Fibroblast of mammary gland (primary cell): ENCODE measurements around the gene ST8SIA6.

Source experiments
- DNase-seq: peaks from one replicate; pipeline ENCODE4 v3.0.0-alpha.2; 2010; ENCODE audit warnings: low read depth
- H3K4me3 ChIP-seq: 2 replicates; pipeline ENCODE4 v1.5.1; 2011; ENCODE audit warnings: low read depth, mild to moderate bottlenecking, low read length, moderate library complexity; ENCODE audit not compliant: control insufficient read depth
- TF ChIP-seq, protein P1 (sequence below): conservative IDR thresholded peaks from 2 replicates; pipeline ENCODE4 v1.5.1; 2011; ENCODE audit warnings: low read depth, low read length, inconsistent platforms; ENCODE audit not compliant: control insufficient read depth, insufficient read depth

ST8SIA6 gene

DNA sequence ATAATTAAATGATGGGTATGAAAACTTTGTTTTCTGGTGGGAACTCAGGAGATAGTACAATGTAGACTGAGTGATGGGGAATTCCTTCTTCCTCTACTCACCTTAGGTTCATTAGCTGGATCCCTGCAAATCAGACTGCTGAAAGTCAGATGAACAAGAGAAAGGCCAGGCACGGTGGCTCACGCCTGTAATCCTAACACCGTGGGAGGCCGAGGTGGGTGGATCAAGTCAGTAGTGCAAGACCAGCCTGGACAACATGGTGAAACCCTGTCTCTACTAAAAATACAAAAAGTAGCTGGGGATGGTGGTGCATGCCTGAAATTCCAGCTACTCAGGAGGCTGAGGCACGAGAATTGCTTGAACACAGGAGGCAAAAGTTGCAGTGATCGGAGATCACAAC lies 28.7 kb upstream of the ST8SIA6 start:
- TF ChIP-seq, protein P1, sequence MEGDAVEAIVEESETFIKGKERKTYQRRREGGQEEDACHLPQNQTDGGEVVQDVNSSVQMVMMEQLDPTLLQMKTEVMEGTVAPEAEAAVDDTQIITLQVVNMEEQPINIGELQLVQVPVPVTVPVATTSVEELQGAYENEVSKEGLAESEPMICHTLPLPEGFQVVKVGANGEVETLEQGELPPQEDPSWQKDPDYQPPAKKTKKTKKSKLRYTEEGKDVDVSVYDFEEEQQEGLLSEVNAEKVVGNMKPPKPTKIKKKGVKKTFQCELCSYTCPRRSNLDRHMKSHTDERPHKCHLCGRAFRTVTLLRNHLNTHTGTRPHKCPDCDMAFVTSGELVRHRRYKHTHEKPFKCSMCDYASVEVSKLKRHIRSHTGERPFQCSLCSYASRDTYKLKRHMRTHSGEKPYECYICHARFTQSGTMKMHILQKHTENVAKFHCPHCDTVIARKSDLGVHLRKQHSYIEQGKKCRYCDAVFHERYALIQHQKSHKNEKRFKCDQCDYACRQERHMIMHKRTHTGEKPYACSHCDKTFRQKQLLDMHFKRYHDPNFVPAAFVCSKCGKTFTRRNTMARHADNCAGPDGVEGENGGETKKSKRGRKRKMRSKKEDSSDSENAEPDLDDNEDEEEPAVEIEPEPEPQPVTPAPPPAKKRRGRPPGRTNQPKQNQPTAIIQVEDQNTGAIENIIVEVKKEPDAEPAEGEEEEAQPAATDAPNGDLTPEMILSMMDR: no peak
- no peak overlapping the region for H3K4me3 ChIP-seq
- peak; percentile 75 for DNase-seq

DNA sequence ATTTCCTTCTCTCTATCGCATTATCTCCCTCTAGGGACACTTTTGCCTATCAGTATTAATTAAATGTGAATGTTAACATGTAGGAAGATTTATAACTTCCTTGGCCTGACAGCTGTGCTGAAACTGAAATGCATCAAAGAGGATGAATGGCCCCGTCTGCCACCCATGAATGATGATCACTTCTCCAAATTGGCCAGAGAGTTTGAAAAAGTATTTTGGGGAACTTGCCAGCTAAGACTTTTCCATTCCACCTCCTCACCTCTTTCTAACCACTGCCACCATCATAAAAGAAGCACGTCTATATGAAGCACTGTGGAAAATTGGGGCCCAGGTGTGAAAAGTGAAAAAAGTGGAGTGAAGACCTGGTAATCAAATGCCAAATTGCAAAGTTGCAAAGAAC lies 25.4 kb upstream of the ST8SIA6 start:
- no peak for DNase-seq
- TF ChIP-seq, protein P1: no peak
- no peak overlapping the region for H3K4me3 ChIP-seq

DNA sequence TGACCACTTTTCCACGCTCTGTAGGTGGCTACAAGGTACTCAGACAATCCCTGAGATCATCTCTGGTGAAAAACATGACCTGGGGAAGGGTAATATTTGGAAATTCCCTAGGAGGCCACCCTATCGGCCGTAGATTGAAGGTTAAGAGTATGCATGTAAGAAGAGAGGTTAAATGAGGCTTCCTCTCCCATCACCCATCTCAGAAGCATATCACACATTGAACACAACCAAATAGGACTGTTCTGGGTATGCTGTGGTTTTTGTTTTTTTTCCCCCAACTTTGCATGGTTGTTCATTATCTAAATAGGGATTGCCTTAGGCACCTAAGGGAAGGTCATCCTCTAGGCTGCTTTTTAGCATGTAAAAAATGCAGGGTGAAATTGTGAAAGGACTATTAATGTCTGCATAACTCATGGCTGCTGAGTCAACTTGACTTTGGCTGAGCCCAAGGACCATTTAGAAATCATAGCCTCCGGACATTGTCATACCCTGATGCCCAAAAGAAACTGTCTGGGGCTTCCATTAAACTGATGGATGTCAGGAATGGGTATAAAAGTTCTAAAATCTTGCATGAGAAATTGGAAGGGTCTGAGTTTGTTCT lies 24.7 kb upstream of the ST8SIA6 start:
- TF ChIP-seq, protein P1: no peak
- no peak overlapping the region for H3K4me3 ChIP-seq
- DNase-seq: no peak

DNA sequence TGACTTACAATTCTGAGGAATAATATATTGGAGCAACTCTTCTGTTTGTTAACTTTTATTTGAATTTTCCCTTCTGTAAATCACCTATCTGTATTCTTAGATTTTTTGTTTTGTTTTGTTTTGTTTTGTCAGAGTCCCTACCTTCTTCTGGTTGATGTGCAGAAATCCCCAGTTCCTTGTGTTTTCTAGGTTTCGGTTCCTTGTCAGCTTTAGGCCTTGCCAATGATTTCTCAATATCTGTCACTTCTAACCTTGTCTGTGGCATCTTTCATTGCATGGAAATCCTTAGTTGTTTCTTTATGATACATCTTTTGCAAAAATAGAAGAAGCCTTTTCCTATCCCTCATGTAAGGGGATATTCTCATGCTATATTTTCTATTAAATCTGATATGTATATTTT lies 21.7 kb upstream of the ST8SIA6 start:
- TF ChIP-seq, protein P1: no peak
- no peak for DNase-seq
- no peak overlapping the region for H3K4me3 ChIP-seq

DNA sequence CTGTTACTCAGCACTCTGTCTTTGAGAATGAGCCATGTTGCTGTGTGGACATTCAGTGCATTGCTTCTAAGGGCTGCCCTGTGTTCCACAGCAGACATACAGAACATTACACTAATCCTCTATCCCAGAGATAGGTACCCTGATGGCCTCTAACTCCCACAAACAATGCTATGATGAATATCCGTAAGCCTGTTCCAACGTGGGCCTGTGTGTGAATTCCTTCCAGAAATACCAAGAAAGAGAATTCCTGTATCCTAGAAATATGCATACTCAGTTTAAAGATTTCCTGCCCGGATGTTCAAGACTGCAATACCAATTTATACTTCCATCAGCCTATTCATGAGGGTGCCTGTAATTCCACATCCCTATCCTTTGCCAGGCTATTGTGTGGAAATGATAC lies 21.3 kb upstream of the ST8SIA6 start:
- no peak overlapping the region for H3K4me3 ChIP-seq
- no peak for DNase-seq

DNA sequence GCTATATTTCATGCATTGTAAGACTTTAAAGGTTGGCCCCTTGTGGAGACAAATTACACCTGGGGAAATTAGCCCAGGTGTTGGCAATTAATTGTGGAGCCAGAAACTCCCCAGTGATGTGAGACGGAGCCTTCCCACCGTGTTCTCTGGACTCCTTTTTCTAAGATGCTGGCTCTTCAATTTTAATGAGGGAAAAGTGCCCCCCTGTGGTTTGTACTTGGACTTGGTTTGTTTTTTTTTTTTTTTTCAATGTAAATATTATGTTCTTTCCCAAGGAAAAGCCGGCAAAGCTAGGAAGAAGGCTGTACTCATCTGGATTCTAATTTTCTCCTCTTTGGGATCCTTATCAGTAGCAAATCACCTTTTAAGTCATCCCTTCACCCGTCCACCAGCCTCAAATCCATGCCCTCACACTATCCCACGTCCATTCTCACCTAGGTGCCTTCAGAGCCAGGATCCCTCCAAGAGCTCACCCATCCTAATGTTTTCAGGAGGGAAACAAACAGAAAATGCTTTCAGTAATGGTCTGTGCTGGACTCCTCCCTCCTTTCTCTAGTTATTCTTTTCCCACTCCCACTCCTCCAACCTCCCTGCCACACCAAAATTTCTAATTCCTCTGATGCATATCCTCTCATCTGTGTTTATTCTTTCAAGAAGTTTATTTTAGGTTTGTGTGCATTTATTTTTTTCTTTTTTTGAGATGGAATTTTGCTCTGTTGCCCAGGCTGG lies 20.4 kb upstream of the ST8SIA6 start:
- H3K4me3 ChIP-seq: no peak overlapping the region

More for the DNA sequence above, 21.3 kb upstream of the ST8SIA6 start:
- TF ChIP-seq, protein P1: no peak

More for the DNA sequence above, 20.4 kb upstream of the ST8SIA6 start:
- TF ChIP-seq, protein P1: peak; percentile 16
- peak; percentile 26 for DNase-seq
